PC-3 (cell line): Measurements from ENCODE around the gene C5.

Source experiments
- CTCF ChIP-seq: fragments of 300-600 bp; sonication (generic); conservative IDR thresholded peaks from 2 replicates; pipeline ENCODE4 v1.5.1; 2017; ENCODE audit warnings: antibody characterized with exemption, low read depth, mild to moderate bottlenecking, low read length
- EZH2 ChIP-seq: fragments of 300-600 bp; sonication (generic); IDR thresholded peaks from one replicate; pipeline ENCODE4 v1.6.1; 2017; ENCODE audit warnings: antibody characterized with exemption, mild to moderate bottlenecking, low read length; ENCODE audit not compliant: unreplicated experiment
- EZH2phosphoT487 ChIP-seq: fragments of 300-600 bp; sonication (generic); IDR thresholded peaks from 2 replicates; pipeline ENCODE4 v1.6.1; 2018; ENCODE audit warnings: mild to moderate bottlenecking, antibody characterized with exemption, low read length, borderline replicate concordance

- TF ChIP-seq CTCF (no peak), EZH2phosphoT487 (no peak), EZH2 (no peak)
Observed at GRCh38 chr9:120924698-120925534, 125.2 kb downstream of the C5 start.
